Stomach (tissue), 9 donors: ENCODE measurements around the gene MYO1B. TPM values are rescaled to one million over a fixed set of nuclear protein-coding genes. Genes with fewer than 3 reads are reported as not detected.
A peak's percentile ranks its signal among the peaks of the same experiment; 100 is the strongest.

Experiments used
- DNase-seq, 2 donors: peaks; one replicate each; pipeline versions ENCODE4 v3.0.0 to v3.0.0-alpha.2; 2013 to 2019
- H3K27ac ChIP-seq, 5 donors: fragments of 200-600 bp in 4 of 5; sonication (generic) in 4 of 5; one replicate each; pipeline ENCODE4 v1.5.1; 2013 to 2019; ENCODE audit warnings: mild to moderate bottlenecking in 1 of 5, moderate library complexity in 1 of 5
- H3K27me3 ChIP-seq, 3 donors: fragments of 200-600 bp; sonication (generic); one replicate each; pipeline ENCODE4 v1.5.1; 2017 to 2019; ENCODE audit warnings: mixed run types in 1 of 3
- H3K36me3 ChIP-seq, 4 donors: fragments of 200-600 bp; sonication (generic); 1 replicate in 3 of 4; 2 replicates in 1 of 4; pipeline ENCODE4 v1.5.1; 2016 to 2019
- H3K4me1 ChIP-seq, 4 donors: fragments of 200-600 bp; sonication (generic); one replicate each; pipeline ENCODE4 v1.5.1; 2016 to 2019
- H3K4me3 ChIP-seq, 4 donors: fragments of 200-600 bp; sonication (generic) in 3 of 4; one replicate each; pipeline ENCODE4 v1.5.1; 2016 to 2019; ENCODE audit warnings: mild to moderate bottlenecking in 1 of 4
- H3K9me3 ChIP-seq, 4 donors: fragments of 200-600 bp; sonication (generic); one replicate each; pipeline ENCODE4 v1.5.1; 2016 to 2019
- EP300 ChIP-seq: sonication (generic); formaldehyde crosslinking; IDR thresholded peaks from one replicate; pipeline ENCODE4 v1.6.1; 2017; ENCODE audit warnings: antibody characterized with exemption
- POLR2A ChIP-seq, 4 donors: fragments of 450-650 bp; IDR thresholded peaks; one replicate each; pipeline ENCODE4 v1.6.1; 2016; ENCODE audit warnings: antibody characterized with exemption in 4 of 4, control low read depth in 2 of 4, mild to moderate bottlenecking in 1 of 4, moderate library complexity in 1 of 4
- POLR2AphosphoS5 ChIP-seq, 3 donors: sonication (generic); formaldehyde crosslinking; IDR thresholded peaks; one replicate each; pipeline ENCODE4 v1.6.1; 2016; ENCODE audit warnings: antibody characterized with exemption in 3 of 3
- WGBS, 5 donors: extraction: QIAGEN DNeasy Blood & Tissue Kit in 3 of 5; methylation state at CpG; one replicate each; pipeline versions ENCODE4 v1.1.5 to v1.1.7; 2013 to 2018; 5-methylcytosine and 5-hydroxymethylcytosine counted together
- intact Hi-C: fragments of 100-400 bp; cut with DNase I; formaldehyde crosslinking; loops from one replicate; pipeline ENCODE4 v1.15.1; 2023; ENCODE audit warnings: low total_unique reads
- polyA plus RNA-seq, 3 donors: library from polyadenylated mRNA; stranded (reverse); fragments of 200-250 nt; gene quantifications; one replicate each; pipeline ENCODE4 v1.2.3, GENCODE V29; 2013
- total RNA-seq, 5 donors: library from RNA; depleted of rRNA; stranded (reverse); fragments of >200 nt; gene quantifications; one replicate each; pipeline versions ENCODE4 v1.1.0 to v1.2.3, GENCODE V29; 2014 to 2016
- TF ChIP-seq, protein P1 (sequence below), 7 experiments: fragments of 450-650 bp in 4 of 7; fragments of 200-600 bp in 3 of 7; sonication (generic) in 3 of 7; IDR thresholded peaks; one replicate each; pipeline ENCODE4 v1.5.1; 2016 to 2019; ENCODE audit warnings: antibody characterized with exemption in 7 of 7, control low read depth in 2 of 7, mild to moderate bottlenecking in 1 of 7
- donor health status: healthy with polysubstance abuse.
- donor health status: Bipolar disorder and iron deficiency.
- donor health status: healthy.

MYO1B gene
- total and polyA plus RNA-seq, 8 donors = 6.1 to 123 (median 16.4) TPM

DNA sequence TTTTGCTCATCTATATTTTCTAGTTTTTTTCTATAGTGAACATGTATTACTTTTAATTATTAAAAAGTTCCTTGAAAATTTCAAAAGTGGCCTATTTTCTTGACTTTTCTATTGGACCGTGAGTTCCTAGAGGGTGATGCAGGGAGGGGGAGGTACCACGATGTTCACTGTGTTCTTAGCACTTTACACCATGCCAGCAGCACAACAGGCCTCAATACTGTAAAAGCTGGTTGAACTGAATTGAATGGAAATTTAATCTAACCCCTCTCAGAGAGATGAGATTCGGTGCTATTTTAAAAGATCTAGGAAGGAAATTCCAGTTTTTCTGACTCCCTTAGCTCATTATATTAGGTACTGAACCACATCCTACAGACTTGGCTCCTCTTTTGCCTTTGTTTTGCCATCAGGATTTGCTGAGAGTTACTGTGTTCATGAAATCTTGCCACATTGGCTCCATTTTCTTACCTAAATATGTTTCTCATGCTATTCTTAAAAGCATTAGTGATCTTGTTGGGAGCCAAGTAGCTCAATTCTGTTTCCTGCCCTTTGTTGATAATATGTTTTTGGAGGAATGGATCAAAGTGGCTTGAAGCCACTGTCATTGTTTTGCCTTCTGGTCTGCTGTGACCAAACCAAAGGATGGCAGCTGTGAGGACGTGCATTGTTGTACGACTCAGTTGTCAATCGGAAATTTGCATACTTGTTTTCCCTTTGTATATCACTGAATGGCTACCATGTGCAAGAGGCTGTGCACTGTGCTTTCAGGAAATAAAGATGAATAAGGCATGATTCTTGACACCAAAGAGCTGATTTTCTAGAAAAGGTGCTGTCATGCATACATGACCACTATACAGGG is 25.3 kb downstream of the MYO1B start:
- 69 to 87% (median 80%) methylated on average over 6 of the region's 6 CpGs for WGBS, 5 donors
- TF ChIP-seq, protein P1, sequence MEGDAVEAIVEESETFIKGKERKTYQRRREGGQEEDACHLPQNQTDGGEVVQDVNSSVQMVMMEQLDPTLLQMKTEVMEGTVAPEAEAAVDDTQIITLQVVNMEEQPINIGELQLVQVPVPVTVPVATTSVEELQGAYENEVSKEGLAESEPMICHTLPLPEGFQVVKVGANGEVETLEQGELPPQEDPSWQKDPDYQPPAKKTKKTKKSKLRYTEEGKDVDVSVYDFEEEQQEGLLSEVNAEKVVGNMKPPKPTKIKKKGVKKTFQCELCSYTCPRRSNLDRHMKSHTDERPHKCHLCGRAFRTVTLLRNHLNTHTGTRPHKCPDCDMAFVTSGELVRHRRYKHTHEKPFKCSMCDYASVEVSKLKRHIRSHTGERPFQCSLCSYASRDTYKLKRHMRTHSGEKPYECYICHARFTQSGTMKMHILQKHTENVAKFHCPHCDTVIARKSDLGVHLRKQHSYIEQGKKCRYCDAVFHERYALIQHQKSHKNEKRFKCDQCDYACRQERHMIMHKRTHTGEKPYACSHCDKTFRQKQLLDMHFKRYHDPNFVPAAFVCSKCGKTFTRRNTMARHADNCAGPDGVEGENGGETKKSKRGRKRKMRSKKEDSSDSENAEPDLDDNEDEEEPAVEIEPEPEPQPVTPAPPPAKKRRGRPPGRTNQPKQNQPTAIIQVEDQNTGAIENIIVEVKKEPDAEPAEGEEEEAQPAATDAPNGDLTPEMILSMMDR (IDR thresholded peaks at IDR 0.05) = no peak
- TF ChIP-seq POLR2AphosphoS5 (IDR thresholded peaks at IDR 0.05) (no peak), EP300 (no peak), POLR2A (IDR thresholded peaks at IDR 0.05) (no peak)

DNA sequence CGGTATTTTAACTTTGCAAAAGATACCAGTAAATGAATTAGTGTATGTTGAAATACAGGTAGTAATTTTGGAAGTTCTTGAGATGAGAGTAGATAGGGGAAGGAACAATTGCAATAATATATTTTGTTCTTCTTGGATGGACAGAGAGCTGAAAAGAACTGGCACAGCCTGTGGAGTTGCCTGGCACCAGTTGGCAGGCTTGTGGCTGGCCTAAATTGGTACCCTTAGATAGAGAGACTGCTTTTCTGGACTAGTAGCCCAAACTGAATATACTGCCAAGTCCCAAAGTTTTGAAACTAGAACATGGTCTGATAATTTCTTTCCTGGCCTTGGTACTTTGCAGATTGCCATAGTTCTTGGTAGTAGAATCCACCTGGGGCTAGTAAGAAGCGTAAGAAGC is 26.9 kb downstream of the MYO1B start:
- Histone ChIP-seq H3K4me1 (peaks cover 0 to 18% (median 0%) of the 10 kb centered on the region in 4 donors), H3K9me3 (no peaks in the 10 kb centered on the region), H3K36me3 (no peaks in the 10 kb centered on the region), H3K4me3 (no peak overlapping the region), H3K27me3 (no peaks in the 10 kb centered on the region), H3K27ac (no peak overlapping the region)
- intact Hi-C loops = no loop called here
- TF ChIP-seq EP300 = no peak
- TF ChIP-seq POLR2A (IDR thresholded peaks at IDR 0.05) = no peak
- TF ChIP-seq POLR2AphosphoS5 (IDR thresholded peaks at IDR 0.05) = no peak
- TF ChIP-seq, protein P1 (IDR thresholded peaks at IDR 0.05) = no peak
- WGBS, 5 donors = 89 to 97% (median 89%) methylated on average over 2 of the region's 2 CpGs
- DNase-seq = no peak

More for the DNA sequence above, 25.3 kb downstream of the MYO1B start:
- DNase-seq = no peak
- H3K4me3 ChIP-seq = no peak overlapping the region
- no peaks in the 10 kb centered on the region for H3K36me3 ChIP-seq
- H3K9me3 ChIP-seq = no peaks in the 10 kb centered on the region
- peaks cover 0 to 26% (median 7%) of the 10 kb centered on the region in 4 donors for H3K4me1 ChIP-seq
- intact Hi-C loops = no loop called here
- H3K27me3 ChIP-seq = no peaks in the 10 kb centered on the region
- H3K27ac ChIP-seq = no peak overlapping the region

DNA sequence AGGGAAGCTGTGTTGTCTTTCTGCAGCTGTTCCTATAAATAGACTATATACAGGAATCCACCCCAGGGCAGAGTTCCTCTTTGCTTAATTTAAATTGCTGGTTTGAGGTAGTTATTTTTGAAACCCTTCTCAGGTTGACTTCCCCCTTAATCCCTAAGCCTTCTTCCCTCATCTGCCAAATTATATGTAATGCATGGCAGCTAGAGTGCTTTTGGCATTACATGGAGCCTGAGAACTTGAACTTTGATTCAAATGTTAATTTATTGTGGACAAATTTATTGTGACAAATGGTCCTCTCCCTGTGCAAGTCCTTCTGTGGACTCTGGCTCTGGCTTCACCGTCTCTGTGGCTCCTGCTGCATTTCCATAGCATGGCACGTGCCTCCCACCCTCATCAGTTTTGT is 29.2 kb downstream of the MYO1B start:
- WGBS, 5 donors = 62 to 96% (median 75%) methylated on average over 2 of the region's 2 CpGs
- H3K4me3 ChIP-seq = no peak overlapping the region
- TF ChIP-seq POLR2AphosphoS5 (IDR thresholded peaks at IDR 0.05) (no peak), POLR2A (IDR thresholded peaks at IDR 0.05) (no peak), EP300 (no peak)
- TF ChIP-seq, protein P1 (IDR thresholded peaks at IDR 0.05) = no peak
- peak overlapping the region in 1 of 5 donors; percentile 57 for H3K27ac ChIP-seq
- peaks cover 0 to 18% (median 0%) of the 10 kb centered on the region in 4 donors for H3K4me1 ChIP-seq
- peak in 1 of 2 donors; percentile 35 for DNase-seq
- H3K36me3 ChIP-seq = peaks cover 0 to 6% (median 2%) of the 10 kb centered on the region in 4 donors
- H3K27me3 ChIP-seq = no peaks in the 10 kb centered on the region
- intact Hi-C loops = no loop called here
- no peaks in the 10 kb centered on the region for H3K9me3 ChIP-seq

DNA sequence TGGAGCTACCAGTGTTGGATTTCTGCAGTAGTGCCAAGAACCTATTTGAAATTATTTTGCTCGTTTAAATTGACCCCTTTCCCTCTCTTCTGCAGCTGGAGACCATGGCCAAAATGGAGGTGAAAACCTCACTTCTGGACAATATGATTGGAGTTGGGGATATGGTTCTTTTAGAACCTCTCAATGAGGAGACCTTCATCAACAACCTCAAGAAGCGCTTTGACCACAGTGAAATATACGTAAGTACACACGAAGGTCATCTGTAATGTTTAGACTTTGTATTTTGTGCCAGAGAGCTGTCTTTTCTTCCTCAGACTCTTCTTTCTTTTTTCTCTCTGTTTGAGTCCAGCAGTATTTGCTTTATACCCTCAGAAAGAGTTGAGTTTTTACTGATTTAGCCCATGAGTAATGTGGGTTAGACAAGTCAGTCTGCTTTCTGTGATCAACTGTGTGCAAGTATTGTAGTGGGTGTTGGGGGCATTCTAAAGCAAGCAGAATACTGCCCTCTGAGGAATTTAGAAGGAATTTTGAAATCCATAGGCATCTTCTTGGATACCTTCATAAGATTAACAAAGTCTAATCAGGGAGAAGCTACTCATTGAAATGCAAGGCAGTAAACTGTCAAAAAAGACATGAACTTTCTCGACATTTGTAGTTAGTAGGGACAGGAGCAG is 31.7 kb downstream of the MYO1B start:
- WGBS, 5 donors = 80 to 92% (median 85%) methylated on average over 5 of the region's 5 CpGs
- peaks cover 0 to 6% (median 2%) of the 10 kb centered on the region in 4 donors for H3K36me3 ChIP-seq

More for the DNA sequence above, 31.7 kb downstream of the MYO1B start:
- H3K9me3 ChIP-seq = no peaks in the 10 kb centered on the region
- H3K27me3 ChIP-seq = no peaks in the 10 kb centered on the region
- intact Hi-C loops = no loop called here
- DNase-seq = no peak
- peaks cover 0 to 15% (median 0%) of the 10 kb centered on the region in 4 donors for H3K4me1 ChIP-seq
- H3K4me3 ChIP-seq = no peak overlapping the region
- H3K27ac ChIP-seq = no peak overlapping the region
- TF ChIP-seq, protein P1 (IDR thresholded peaks at IDR 0.05) = no peak
- no peak for TF ChIP-seq POLR2AphosphoS5 (IDR thresholded peaks at IDR 0.05)
- TF ChIP-seq POLR2A (IDR thresholded peaks at IDR 0.05) = no peak
- no peak for TF ChIP-seq EP300
